ENCODE results near the gene LKAAEAR1.

Gene LKAAEAR1

DNA sequence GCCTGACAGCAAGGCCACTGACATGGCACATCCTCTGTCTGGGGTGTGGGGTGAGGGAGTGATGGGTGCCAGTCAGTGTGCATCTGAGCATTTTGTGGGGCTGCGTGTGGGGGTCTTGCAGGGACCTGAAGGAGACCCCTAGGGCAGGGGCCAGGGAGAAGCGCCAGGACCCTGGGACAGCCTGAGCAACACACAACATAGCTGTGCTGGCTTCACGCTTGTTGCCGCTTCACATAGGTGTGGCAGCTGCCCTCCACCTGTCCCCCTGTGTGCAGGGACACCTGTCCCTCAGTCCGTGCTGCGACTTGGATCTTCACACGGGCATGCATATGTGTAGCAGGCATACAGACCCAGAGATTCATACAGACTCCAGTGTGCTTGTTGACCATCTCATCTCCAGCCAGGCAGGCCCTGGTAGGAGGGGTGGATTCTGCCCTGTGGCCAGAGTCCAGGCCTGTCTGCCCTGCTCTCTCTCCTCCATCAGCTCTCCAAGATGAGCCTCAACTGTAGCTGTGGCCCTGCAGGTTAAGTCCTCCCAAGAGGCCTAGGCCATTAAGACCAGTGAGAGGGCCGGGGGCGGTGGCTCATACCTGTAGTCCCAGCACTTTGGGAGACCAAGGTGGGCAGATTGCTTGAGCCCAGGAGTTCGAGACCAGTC, 26.3 kb upstream of the LKAAEAR1 start:
- DNase-seq, result no peak

GRCh38 chr20:64109831-64110391, 25.7 kb upstream of the LKAAEAR1 start:
- DNase-seq, result no peak

GRCh38 chr20:64108731-64109681, 24.8 kb upstream of the LKAAEAR1 start:
- DNase-seq, result no peak

- DNase-seq, result no peak
These were observed 23.7 kb upstream of the LKAAEAR1 start for GRCh38 chr20:64107736-64108457.

- no peak for DNase-seq
These were observed 23.0 kb upstream of the LKAAEAR1 start, which contains the start of gene NPBWR2 for GRCh38 chr20:64106981-64107735. NPBWR2 (minus strand) TSS chr20:64107565; CDS start chr20:64106831, 734 bp downstream.

DNA sequence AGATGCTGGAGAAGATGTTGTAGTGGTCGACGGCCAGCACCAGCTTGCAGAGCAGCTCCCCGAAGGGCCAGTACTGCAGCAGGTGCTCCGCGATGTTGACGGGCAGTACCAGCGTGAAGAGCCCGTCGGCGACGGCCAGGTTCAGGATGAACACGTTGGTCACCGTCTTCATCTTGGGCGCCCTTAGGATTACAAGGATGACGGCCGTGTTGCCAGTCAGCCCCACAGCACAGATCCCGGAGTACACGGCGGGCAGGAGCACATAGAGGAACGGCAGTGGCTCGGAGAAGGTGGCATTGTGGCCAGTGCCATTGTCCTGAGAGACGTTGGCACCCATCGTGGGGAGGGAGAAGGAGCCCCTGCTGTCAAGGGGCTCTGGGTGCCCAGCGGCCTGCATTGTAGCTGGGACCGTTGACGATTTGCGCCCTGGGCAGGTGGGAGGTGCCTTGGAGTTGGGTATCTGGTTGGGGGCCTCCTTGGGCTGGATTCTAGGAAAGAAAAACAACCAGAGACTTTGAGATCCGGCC, 22.3 kb upstream of the LKAAEAR1 start:
- DNase-seq, result no peak

DNA sequence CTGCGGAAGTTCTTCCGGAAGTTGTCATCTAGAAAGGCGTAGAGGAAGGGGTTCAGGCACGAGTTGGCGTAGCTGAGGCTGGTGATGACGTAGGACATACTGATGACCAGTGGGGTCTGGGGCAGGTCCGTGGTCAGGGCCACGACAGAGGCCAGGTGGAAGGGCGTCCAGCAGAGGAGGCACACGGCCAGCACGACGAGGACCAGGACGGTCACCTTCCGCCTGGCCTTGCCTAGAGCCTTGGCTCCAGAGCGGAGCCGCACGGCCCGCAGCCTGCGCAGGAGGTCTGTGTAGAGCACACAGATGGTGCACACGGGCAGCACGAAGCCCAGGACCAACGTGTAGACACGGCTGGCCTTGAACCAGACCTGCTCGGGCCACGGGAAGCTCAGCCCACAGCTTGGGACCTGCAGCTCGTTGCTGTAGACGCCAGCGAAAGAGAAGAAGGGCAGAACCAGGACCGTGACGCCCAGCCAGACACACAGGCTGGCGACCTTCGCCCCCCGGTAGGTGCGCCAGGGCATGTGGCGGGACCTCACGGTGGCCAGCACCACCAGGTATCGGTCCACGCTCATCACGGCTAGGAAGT, 21.7 kb upstream of the LKAAEAR1 start:
- DNase-seq, result no peak

- no peak for DNase-seq
These were observed 20.7 kb upstream of the LKAAEAR1 start for GRCh38 chr20:64104667-64105451.

GRCh38 chr20:64103871-64104666, 19.9 kb upstream of the LKAAEAR1 start:
- DNase-seq, result no peak

DNA sequence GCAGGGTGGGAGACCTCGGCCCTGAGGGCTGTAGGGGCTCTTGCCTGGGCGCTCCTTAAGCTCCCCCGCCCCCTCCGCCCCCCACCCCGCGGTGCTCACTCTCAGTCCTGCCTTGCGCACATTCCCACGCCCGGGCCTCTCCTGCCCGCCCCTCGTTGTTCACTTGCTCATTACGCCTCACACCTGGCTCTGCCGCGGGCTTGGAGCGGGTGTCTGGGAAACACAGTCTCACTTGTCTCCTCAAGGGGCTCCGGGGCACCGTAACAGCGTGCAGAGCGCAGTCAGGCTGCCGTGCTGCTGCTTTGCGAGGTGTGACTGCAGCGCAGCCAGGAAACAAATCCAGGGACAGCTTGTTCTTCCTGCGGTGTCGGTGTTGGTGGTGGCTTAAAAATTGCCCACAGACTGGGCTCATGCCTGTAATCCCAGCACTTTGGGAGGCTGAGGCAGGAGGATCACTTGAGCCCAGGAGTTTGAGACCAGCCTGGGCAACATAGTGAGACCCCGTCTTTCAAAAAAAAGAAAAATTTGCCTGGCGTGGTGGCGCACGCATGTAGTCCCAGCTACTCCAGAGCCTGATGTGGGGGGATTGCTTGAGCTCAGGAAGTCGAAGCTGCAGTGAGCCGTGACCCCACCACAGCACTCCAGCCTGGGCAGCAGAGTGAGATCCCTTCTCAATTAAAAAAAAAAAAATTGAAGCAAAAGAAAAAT, 18.6 kb upstream of the LKAAEAR1 start:
- peak; percentile 84 to 93 for DNase-seq

GRCh38 chr20:64101731-64102621, 17.8 kb upstream of the LKAAEAR1 start:
- DNase-seq, result peak in 1 of 2 experiments; percentile 80

- no peak for DNase-seq
These were observed 16.9 kb upstream of the LKAAEAR1 start for GRCh38 chr20:64100946-64101688.

DNA sequence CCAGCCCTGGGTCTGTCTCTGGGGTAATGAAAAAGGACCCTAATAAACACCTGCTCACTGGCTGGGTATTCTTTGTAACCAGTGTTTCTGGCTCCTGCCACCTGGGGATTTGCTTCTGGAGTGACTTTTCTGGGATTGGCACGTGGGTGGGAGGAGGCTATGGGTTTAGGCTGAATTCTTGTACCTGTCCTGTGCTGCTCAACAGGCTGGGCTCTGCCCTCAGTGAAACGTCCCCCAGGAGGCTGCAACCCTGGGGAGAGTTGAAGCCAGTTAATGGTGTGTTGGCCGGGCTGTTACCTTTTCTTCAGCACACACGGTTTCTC, 16.3 kb upstream of the LKAAEAR1 start:
- DNase-seq, result no peak

DNA sequence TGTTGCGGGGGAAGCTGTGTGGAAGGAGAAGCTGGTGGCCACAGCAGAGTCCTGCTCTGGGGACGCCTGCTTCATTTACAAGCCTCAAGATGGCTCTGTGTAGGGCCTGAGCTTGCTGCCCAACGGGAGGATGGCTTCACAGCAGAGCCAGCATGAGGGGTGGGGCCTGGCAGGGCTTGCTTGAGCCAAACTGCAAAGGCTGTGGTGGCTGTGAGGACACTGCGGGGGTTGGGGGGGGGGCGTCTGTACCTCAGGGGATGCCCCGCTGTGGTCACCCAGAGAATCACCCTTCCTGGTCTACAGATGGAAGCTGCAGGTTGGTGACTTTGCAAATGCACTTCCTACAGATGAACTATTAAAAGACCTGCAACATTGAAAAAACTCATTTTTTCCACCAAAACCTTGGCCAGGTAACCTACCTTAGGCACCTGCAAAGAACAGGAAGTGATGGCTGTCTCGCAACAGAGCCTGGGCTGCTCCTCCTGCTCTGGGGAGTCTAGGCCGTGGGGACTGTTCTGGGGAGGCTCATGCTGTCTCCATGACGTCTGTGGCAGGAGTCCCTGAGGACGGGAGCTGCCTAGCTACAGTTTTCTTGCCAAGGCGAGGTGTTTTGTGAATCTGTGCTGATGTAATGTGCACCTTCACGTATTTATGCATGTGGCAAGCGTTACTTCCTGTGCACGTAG, 15.8 kb upstream of the LKAAEAR1 start:
- DNase-seq, result no peak

- no peak for DNase-seq
These were observed 15.0 kb upstream of the LKAAEAR1 start for GRCh38 chr20:64099086-64099786.

DNA sequence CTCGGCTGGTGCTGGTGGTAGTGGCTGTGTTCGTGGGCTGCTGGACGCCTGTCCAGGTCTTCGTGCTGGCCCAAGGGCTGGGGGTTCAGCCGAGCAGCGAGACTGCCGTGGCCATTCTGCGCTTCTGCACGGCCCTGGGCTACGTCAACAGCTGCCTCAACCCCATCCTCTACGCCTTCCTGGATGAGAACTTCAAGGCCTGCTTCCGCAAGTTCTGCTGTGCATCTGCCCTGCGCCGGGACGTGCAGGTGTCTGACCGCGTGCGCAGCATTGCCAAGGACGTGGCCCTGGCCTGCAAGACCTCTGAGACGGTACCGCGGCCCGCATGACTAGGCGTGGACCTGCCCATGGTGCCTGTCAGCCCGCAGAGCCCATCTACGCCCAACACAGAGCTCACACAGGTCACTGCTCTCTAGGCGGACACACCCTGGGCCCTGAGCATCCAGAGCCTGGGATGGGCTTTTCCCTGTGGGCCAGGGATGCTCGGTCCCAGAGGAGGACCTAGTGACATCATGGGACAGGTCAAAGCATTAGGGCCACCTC, 14.3 kb upstream of the LKAAEAR1 start:
- no peak for DNase-seq

All from NCI-H526 (cell line).